IMR-90 (cell line): Measurements from ENCODE around the gene APAF1. TPM values are rescaled to one million over a fixed set of nuclear protein-coding genes. Genes with fewer than 3 reads are reported as not detected.

Source experiments
- ATAC-seq: fragments of 200-7000 bp; cut with Tn5 transposase; 2 replicates; pipeline ENCODE4 v1.9.1; 2020; ENCODE audit warnings: low read depth, mild to moderate bottlenecking, moderate library complexity
- BruUV-seq: library from RNA; stranded (reverse); fragments of 400-500 nt; replicated peaks from 2 replicates; lab custom pipeline; 2021; lab: Mats Ljungman, UMichigan
- CTCF ChIA-PET: fragments of 300-600 bp; formaldehyde crosslinking; extraction: SDS; loops from one replicate; lab custom pipeline; 2021; ENCODE audit warnings: antibody characterized with exemption; lab: Yijun Ruan, JAX
- POLR2A ChIA-PET: fragments of 300-600 bp; sonication (Branson Sonifier 250); formaldehyde crosslinking; loops from one replicate; lab custom pipeline; 2022; ENCODE audit warnings: antibody characterized with exemption; ENCODE audit not compliant: unreplicated experiment; lab: Charles Lee
- DNase-seq: peaks from one replicate; pipeline ENCODE4 v3.0.0; 2013
- H2AFZ ChIP-seq: replicated peaks from 2 replicates; pipeline ENCODE3; 2013; ENCODE audit warnings: low read length, mild to moderate bottlenecking; ENCODE audit not compliant: poor library complexity
- H2AK5ac ChIP-seq: 2 replicates; pipeline ENCODE4 v1.6.1; 2013; ENCODE audit warnings: low read depth, low read length, inconsistent platforms
- H2AK9ac ChIP-seq: replicated peaks from 2 replicates; pipeline ENCODE3; 2013; ENCODE audit warnings: mild to moderate bottlenecking, low read depth, low read length, moderate library complexity; ENCODE audit not compliant: poor library complexity
- H2BK120ac ChIP-seq: 2 replicates; pipeline ENCODE4 v1.6.1; 2013; ENCODE audit warnings: low read depth, low read length, inconsistent platforms
- H2BK15ac ChIP-seq: 3 replicates; pipeline ENCODE4 v1.6.1; 2013; ENCODE audit warnings: low read depth, low read length, inconsistent platforms
- H2BK20ac ChIP-seq: 2 replicates; pipeline ENCODE4 v1.6.1; 2013; ENCODE audit warnings: low read depth, mild to moderate bottlenecking, inconsistent platforms, low read length, moderate library complexity
- H2BK5ac ChIP-seq: 2 replicates; pipeline ENCODE4 v1.6.1; 2013; ENCODE audit warnings: mild to moderate bottlenecking, low read depth, low read length, inconsistent platforms; ENCODE audit not compliant: poor library complexity, severe bottlenecking
- H3K14ac ChIP-seq: replicated peaks from 2 replicates; pipeline ENCODE4 v1.6.1; 2013; ENCODE audit warnings: low read depth, low read length, inconsistent platforms
- H3K18ac ChIP-seq: 2 replicates; pipeline ENCODE4 v1.6.1; 2013; ENCODE audit warnings: low read depth, low read length, control low read depth
- H3K23ac ChIP-seq: 2 replicates; pipeline ENCODE4 v1.6.1; 2013; ENCODE audit warnings: low read depth, low read length, inconsistent platforms
- H3K27ac ChIP-seq: 2 replicates; pipeline ENCODE4 v1.5.1; 2013; ENCODE audit warnings: mild to moderate bottlenecking, control low read depth, low read length; ENCODE audit not compliant: insufficient read depth
- H3K27me3 ChIP-seq: 2 replicates; pipeline ENCODE4 v1.6.1; 2013; ENCODE audit warnings: low read length; ENCODE audit not compliant: control insufficient read depth, insufficient read depth
- H3K36me3 ChIP-seq: 2 replicates; pipeline ENCODE4 v1.6.1; 2013; ENCODE audit warnings: low read length, mixed read lengths; ENCODE audit not compliant: control insufficient read depth, insufficient read depth
- H3K4ac ChIP-seq: 2 replicates; pipeline ENCODE4 v1.6.1; 2013; ENCODE audit warnings: low read depth, low read length, inconsistent platforms
- H3K4me1 ChIP-seq: 2 replicates; pipeline ENCODE4 v1.6.1; 2013; ENCODE audit warnings: low read length, mixed read lengths; ENCODE audit not compliant: control insufficient read depth, insufficient read depth
- H3K4me2 ChIP-seq: 2 replicates; pipeline ENCODE4 v1.6.1; 2013; ENCODE audit warnings: low read depth, mild to moderate bottlenecking, control low read depth, low read length, moderate library complexity
- H3K4me3 ChIP-seq: 2 replicates; pipeline ENCODE4 v1.5.1; 2013; ENCODE audit warnings: low read depth, mild to moderate bottlenecking, control low read depth, low read length, moderate library complexity; ENCODE audit not compliant: insufficient read depth
- H3K56ac ChIP-seq: 2 replicates; pipeline ENCODE4 v1.6.1; 2013; ENCODE audit warnings: low read length, inconsistent platforms; ENCODE audit not compliant: insufficient read depth; ENCODE audit errors: extremely low read depth
- H3K79me1 ChIP-seq, 2 experiments: 2 replicates each; pipeline ENCODE4 v1.6.1; 2013; ENCODE audit warnings: low read length in 2 of 2, inconsistent platforms in 1 of 2, low read depth in 1 of 2
- H3K9ac ChIP-seq: 2 replicates; pipeline ENCODE4 v1.6.1; 2013; ENCODE audit warnings: low read depth, low read length, control low read depth
- H3K9me1 ChIP-seq: 2 replicates; pipeline ENCODE4 v1.6.1; 2013; ENCODE audit warnings: low read length, inconsistent platforms; ENCODE audit not compliant: insufficient read depth
- H3K9me3 ChIP-seq: 2 replicates; pipeline ENCODE4 v1.6.1; 2013; ENCODE audit warnings: low read length; ENCODE audit not compliant: control insufficient read depth, insufficient read depth
- H4K20me1 ChIP-seq: 2 replicates; pipeline ENCODE4 v1.6.1; 2013; ENCODE audit warnings: low read length, inconsistent platforms; ENCODE audit not compliant: insufficient read depth
- H4K5ac ChIP-seq: 2 replicates; pipeline ENCODE4 v1.6.1; 2013; ENCODE audit warnings: mild to moderate bottlenecking, low read depth, low read length, control low read depth
- H4K8ac ChIP-seq, 2 experiments: 2 replicates each; pipeline ENCODE4 v1.6.1; 2013; ENCODE audit warnings: low read depth in 2 of 2, low read length in 2 of 2, control low read depth in 1 of 2, inconsistent platforms in 1 of 2
- H4K91ac ChIP-seq: 2 replicates; pipeline ENCODE4 v1.6.1; 2013; ENCODE audit warnings: low read depth, low read length, inconsistent platforms; ENCODE audit not compliant: insufficient read depth
- CHD1 ChIP-seq: IDR thresholded peaks from 2 replicates; pipeline ENCODE4 v1.6.1; 2012; ENCODE audit warnings: low read depth, low read length, improper control_type of control experiment
- MAFK ChIP-seq: IDR thresholded peaks from 2 replicates; pipeline ENCODE4 v1.6.1; 2012; ENCODE audit warnings: low read depth, low read length, improper control_type of control experiment
- RFX5 ChIP-seq: IDR thresholded peaks from 2 replicates; pipeline ENCODE4 v1.8.0; 2012; ENCODE audit warnings: low read depth, mild to moderate bottlenecking, low read length, moderate library complexity
- WGBS, 2 experiments: methylation state at CpG; one replicate each; pipeline versions ENCODE4 v1.1.5 to v1.1.7; 2013; ENCODE audit warnings: missing lambda C conversion rate in 2 of 2; ENCODE audit not compliant: insufficient read length in 1 of 2; ENCODE audit errors: extremely low coverage in 2 of 2; 5-methylcytosine and 5-hydroxymethylcytosine counted together
- dilution Hi-C: fragments of 300-500 bp; cut with HindIII; formaldehyde crosslinking; loops from one replicate; pipeline ENCODE4 v1.14.3; 2018; ENCODE audit warnings: low sequenced_read_pairs; ENCODE audit not compliant: unreplicated experiment
- in situ Hi-C: fragments of 300-500 bp; cut with MboI; formaldehyde crosslinking; loops from 3 replicates; pipeline ENCODE4 v1.14.3; 2019; ENCODE audit warnings: low sequenced_read_pairs, inconsistent platforms, mixed read lengths
- intact Hi-C: fragments of 100-400 bp; cut with micrococcal nuclease; formaldehyde crosslinking; loops from 2 replicates; pipeline ENCODE4 v1.10.0; 2022
- polyA plus RNA-seq, 3 experiments: library from polyadenylated mRNA; depleted of rRNA; stranded (reverse); fragments of >200 nt; gene quantifications; 2 replicates each; pipeline ENCODE4 v1.2.3, GENCODE V29; 2012; ENCODE audit warnings: low replicate concordance in 1 of 3
- total RNA-seq: library from RNA; depleted of rRNA; stranded (reverse); fragments of >200 nt; gene quantifications from 2 replicates; pipeline ENCODE4 v1.2.3, GENCODE V29; 2012

The APAF1 gene
- total and polyA plus RNA-seq, 2 of the 4 experiments (the other 2 are of a cell fraction): 10.9 to 32.8 TPM

DNA sequence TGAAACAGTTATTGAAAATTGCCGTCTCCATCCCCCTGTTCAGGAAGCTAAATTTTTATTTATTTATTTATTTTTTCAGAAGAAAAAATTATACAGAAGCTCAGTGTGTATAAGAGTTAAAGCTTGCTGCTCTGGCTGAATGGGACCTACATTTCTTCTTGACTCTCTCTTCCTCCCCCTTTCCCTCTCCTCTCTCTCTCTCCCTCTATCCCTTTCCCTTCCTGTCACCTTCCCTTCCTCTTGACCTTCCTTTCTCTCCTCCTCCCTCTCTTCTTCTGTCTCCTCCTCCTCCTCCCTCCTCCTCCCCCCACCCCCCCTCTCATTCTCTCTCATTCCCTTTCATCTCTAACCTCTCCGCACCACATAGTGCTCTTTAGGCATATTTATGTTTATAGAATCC is 39.1 kb downstream of the APAF1 start:
- no TSS peak for BruUV-seq
- ChIA-PET POLR2A (no interaction called here), CTCF (no interaction called here)
- H3K4ac ChIP-seq: no peak overlapping the region
- H3K4me3 ChIP-seq: no peak overlapping the region
- no peak overlapping the region for H2BK5ac ChIP-seq
- TF ChIP-seq RFX5: no peak
- TF ChIP-seq CHD1: no peak
- no peak for TF ChIP-seq MAFK
- no peak overlapping the region for H4K91ac ChIP-seq
- no peaks in the 10 kb centered on the region for H3K27me3 ChIP-seq
- no peak overlapping the region for H2BK120ac ChIP-seq
- WGBS, 2 experiments: 100% methylated on average over 1 of the region's 2 CpGs; no CpG with 5 or more reads in 1 of the 2 experiments
- H3K27ac ChIP-seq: no peak overlapping the region
- in situ Hi-C loops: no loop called here
- H4K20me1 ChIP-seq: no peaks in the 10 kb centered on the region
- dilution Hi-C loops: no loop called here
- no peak overlapping the region for H4K8ac ChIP-seq
- no peak overlapping the region for H3K4me2 ChIP-seq
- DNase-seq (no peak), ATAC-seq (no peak)
- H3K9me3 ChIP-seq: no peaks in the 10 kb centered on the region
- no peak overlapping the region for H4K5ac ChIP-seq
- H2AK5ac ChIP-seq: no peak overlapping the region
- H3K23ac ChIP-seq: no peak overlapping the region
- no peak overlapping the region for H3K56ac ChIP-seq
- no peaks in the 10 kb centered on the region for H3K9me1 ChIP-seq
- H2AFZ ChIP-seq: no peak overlapping the region
- H3K18ac ChIP-seq: no peak overlapping the region
- no peak overlapping the region for H3K9ac ChIP-seq
- H3K36me3 ChIP-seq: peaks cover 33% of the 10 kb centered on the region
- no peak overlapping the region for H2BK15ac ChIP-seq
- H3K79me1 ChIP-seq: peaks cover 0 to 8% of the 10 kb centered on the region in 2 experiments; a peak in 1 of 4 replicates
- H2BK20ac ChIP-seq: no peak overlapping the region
- no peaks in the 10 kb centered on the region for H3K4me1 ChIP-seq
- intact Hi-C loops: no loop called here
- H3K14ac ChIP-seq: no peak overlapping the region
- H2AK9ac ChIP-seq: no peak overlapping the region
